Islet of Langerhans (tissue), 1 donor: ENCODE results near the gene WDFY4.

Source experiments
- FAIRE-seq: peaks from one replicate; lab custom pipeline; 2011; peaks lifted over from hg19 to GRCh38; lab: Jason Lieb, UNC

Gene WDFY4

GRCh38 chr10:48880016-48880705, 195.5 kb downstream of the WDFY4 start:
- no peak for FAIRE-seq

GRCh38 chr10:48881937-48882336, 197.3 kb downstream of the WDFY4 start:
- no peak for FAIRE-seq

- FAIRE-seq = no peak
These were observed 198.2 kb downstream of the WDFY4 start for GRCh38 chr10:48882881-48883280.

GRCh38 chr10:48883701-48884100, 199.0 kb downstream of the WDFY4 start:
- no peak for FAIRE-seq

- FAIRE-seq = no peak
These were observed 199.7 kb downstream of the WDFY4 start for GRCh38 chr10:48884179-48885045.

GRCh38 chr10:48885376-48885775, 200.7 kb downstream of the WDFY4 start:
- no peak for FAIRE-seq

- FAIRE-seq = no peak
These were observed 203.3 kb downstream of the WDFY4 start for GRCh38 chr10:48887982-48888381.

- no peak for FAIRE-seq
These were observed 206.5 kb downstream of the WDFY4 start for GRCh38 chr10:48890888-48891850.

- no peak for FAIRE-seq
These were observed 210.5 kb downstream of the WDFY4 start for GRCh38 chr10:48894911-48895802.

GRCh38 chr10:48895803-48896195, 211.1 kb downstream of the WDFY4 start:
- FAIRE-seq = no peak

GRCh38 chr10:48896756-48897440, 212.2 kb downstream of the WDFY4 start:
- no peak for FAIRE-seq

- no peak for FAIRE-seq
These were observed 212.7 kb downstream of the WDFY4 start for GRCh38 chr10:48897441-48897790.

- FAIRE-seq = no peak
These were observed 213.8 kb downstream of the WDFY4 start for GRCh38 chr10:48898426-48898825.

- no peak for FAIRE-seq
These were observed 215.1 kb downstream of the WDFY4 start for GRCh38 chr10:48899781-48900180.

- no peak for FAIRE-seq
These were observed 215.7 kb downstream of the WDFY4 start for GRCh38 chr10:48900371-48900801.

- no peak for FAIRE-seq
These were observed 216.6 kb downstream of the WDFY4 start for GRCh38 chr10:48901319-48901718.

GRCh38 chr10:48902096-48902495, 217.4 kb downstream of the WDFY4 start:
- FAIRE-seq = no peak

GRCh38 chr10:48903151-48903550, 218.5 kb downstream of the WDFY4 start:
- FAIRE-seq = no peak

GRCh38 chr10:48904861-48905260, 220.2 kb downstream of the WDFY4 start:
- FAIRE-seq = no peak

GRCh38 chr10:48905311-48905710, 220.6 kb downstream of the WDFY4 start:
- no peak for FAIRE-seq

- no peak for FAIRE-seq
These were observed 222.2 kb downstream of the WDFY4 start for GRCh38 chr10:48906841-48907240.
